NT2/D1 (cell line): ENCODE measurements around the gene IGFBP1.

ENCODE experiments used
- DNase-seq: peaks from one replicate; pipeline ENCODE4 v3.0.0-alpha.2; 2011; ENCODE audit warnings: low read depth, low spot score
- H3K27me3 ChIP-seq: 2 replicates; pipeline ENCODE4 v1.6.0; 2011; ENCODE audit warnings: mild to moderate bottlenecking; ENCODE audit not compliant: insufficient read length, insufficient read depth
- H3K36me3 ChIP-seq: 2 replicates; pipeline ENCODE4 v1.6.1; 2011; ENCODE audit warnings: mild to moderate bottlenecking, low read length, mixed read lengths; ENCODE audit not compliant: insufficient read depth, insufficient read length
- H3K4me1 ChIP-seq: 2 replicates; pipeline ENCODE4 v1.5.1; 2011; ENCODE audit not compliant: insufficient read depth, insufficient read length
- H3K4me3 ChIP-seq: 2 replicates; pipeline ENCODE4 v1.5.1; 2011; ENCODE audit warnings: low read depth; ENCODE audit not compliant: insufficient read length
- H3K9ac ChIP-seq: 2 replicates; pipeline ENCODE4 v1.6.0; 2011; ENCODE audit warnings: low read depth; ENCODE audit not compliant: insufficient read length
- H3K9me3 ChIP-seq: 2 replicates; pipeline ENCODE4 v1.5.1; 2011; ENCODE audit warnings: mild to moderate bottlenecking, low read length; ENCODE audit not compliant: insufficient read depth
- SUZ12 ChIP-seq: IDR thresholded peaks from 2 replicates; pipeline ENCODE4 v1.6.1; 2011; ENCODE audit not compliant: insufficient read length, insufficient read depth; ENCODE audit errors: extremely low read depth
- YY1 ChIP-seq: IDR thresholded peaks from 2 replicates; pipeline ENCODE4 v1.6.1; 2011; ENCODE audit not compliant: insufficient read length, insufficient read depth
- ZNF274 ChIP-seq: IDR thresholded peaks from 2 replicates; pipeline ENCODE4 v1.6.1; 2011; ENCODE audit warnings: mild to moderate bottlenecking, low read depth, low read length

The IGFBP1 gene

DNA sequence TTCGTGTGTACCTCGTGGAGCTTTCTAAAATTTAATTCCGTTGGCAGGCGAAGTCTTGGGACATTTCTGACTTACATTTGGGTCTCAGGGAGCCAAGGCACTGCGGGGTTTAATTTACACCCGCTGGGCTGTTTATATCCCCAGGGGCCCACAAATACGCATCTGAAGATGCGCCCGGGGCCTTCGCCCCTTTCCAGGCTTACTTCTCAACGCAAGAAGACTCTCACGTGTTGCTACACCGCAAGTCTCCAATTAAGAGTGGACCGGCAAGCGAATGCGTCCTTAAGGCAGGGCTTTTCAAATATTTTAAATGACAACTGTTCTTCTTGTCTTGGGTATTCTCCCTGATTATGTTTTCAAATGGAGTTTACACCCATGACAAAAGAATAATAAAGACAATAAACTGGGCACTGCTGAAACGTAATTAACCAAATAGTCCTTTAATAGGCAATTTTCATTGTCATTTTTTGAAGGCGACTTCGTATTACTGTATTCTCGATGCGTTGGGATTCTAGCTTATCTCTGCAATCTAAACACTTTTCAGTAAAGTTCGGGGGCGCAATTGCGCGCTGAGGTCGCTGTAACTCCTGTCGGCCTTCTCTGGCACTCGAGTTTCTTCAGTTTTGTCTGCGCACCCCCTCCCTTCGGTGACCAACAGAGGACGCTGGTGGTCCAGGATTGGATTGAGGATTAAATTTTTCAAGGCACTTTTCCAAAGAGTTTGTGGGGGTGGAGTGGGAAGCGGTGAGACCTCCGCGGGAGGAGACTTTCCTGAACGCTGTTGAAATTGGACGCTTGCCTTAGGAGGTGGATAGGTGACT lies 33.6 kb downstream of the IGFBP1 start:
- H3K9ac ChIP-seq = peak overlapping the region; percentile 57
- no peaks in the 10 kb centered on the region for H3K9me3 ChIP-seq
- peak; percentile 84 for DNase-seq
- H3K27me3 ChIP-seq = peaks cover 57% of the 10 kb centered on the region
- peaks cover 3% of the 10 kb centered on the region for H3K36me3 ChIP-seq
- peaks cover 6% of the 10 kb centered on the region for H3K4me1 ChIP-seq
- TF ChIP-seq SUZ12 (no peak), YY1 (no peak), ZNF274 (no peak)
- peak overlapping the region; percentile 62 for H3K4me3 ChIP-seq

GRCh38 chr7:45922810-45923209 lies 34.5 kb downstream of the IGFBP1 start:
- H3K9me3 ChIP-seq = no peaks in the 10 kb centered on the region
- peaks cover 53% of the 10 kb centered on the region for H3K27me3 ChIP-seq
- TF ChIP-seq SUZ12 = no peak
- TF ChIP-seq YY1 = no peak
- no peak for TF ChIP-seq ZNF274
- peak overlapping the region; percentile 23 for H3K4me3 ChIP-seq
- H3K9ac ChIP-seq = peak overlapping the region; percentile 13
- no peak for DNase-seq
- peaks cover 6% of the 10 kb centered on the region for H3K4me1 ChIP-seq
- H3K36me3 ChIP-seq = no peaks in the 10 kb centered on the region

- no peak overlapping the region for H3K4me3 ChIP-seq
- no peaks in the 10 kb centered on the region for H3K36me3 ChIP-seq
- H3K9ac ChIP-seq = no peak overlapping the region
- TF ChIP-seq YY1 (no peak), ZNF274 (no peak), SUZ12 (no peak)
- peaks cover 48% of the 10 kb centered on the region for H3K27me3 ChIP-seq
- peaks cover 6% of the 10 kb centered on the region for H3K4me1 ChIP-seq
- no peak for DNase-seq
- H3K9me3 ChIP-seq = no peaks in the 10 kb centered on the region
These were observed 35.0 kb downstream of the IGFBP1 start for GRCh38 chr7:45923290-45923689.

DNA sequence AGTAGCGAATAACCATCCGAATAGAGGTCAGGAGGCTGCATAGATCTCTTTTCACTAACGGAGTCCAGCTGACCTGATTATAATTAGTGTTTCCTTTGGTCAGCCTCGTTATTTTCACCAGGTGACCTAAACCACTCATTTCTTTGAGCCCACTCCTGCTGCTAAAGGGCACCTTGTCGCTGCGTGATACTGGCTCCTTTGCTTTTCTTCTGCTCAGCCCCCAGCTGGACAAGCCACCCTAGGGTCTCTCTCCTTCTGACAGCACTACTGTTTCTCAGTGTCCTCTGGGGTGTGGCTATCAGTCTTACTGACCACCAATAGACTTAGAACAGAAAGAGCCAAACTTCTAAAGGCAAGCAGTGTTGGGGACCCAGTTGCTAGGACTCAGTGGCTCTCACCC lies 35.5 kb downstream of the IGFBP1 start:
- no peak for TF ChIP-seq YY1
- H3K36me3 ChIP-seq = no peaks in the 10 kb centered on the region
- H3K9ac ChIP-seq = no peak overlapping the region
- no peak overlapping the region for H3K4me3 ChIP-seq
- DNase-seq = no peak
- H3K27me3 ChIP-seq = peaks cover 43% of the 10 kb centered on the region
- peaks cover 6% of the 10 kb centered on the region for H3K4me1 ChIP-seq
- no peaks in the 10 kb centered on the region for H3K9me3 ChIP-seq

GRCh38 chr7:45924283-45924682 lies 36.0 kb downstream of the IGFBP1 start:
- TF ChIP-seq YY1 = no peak
- no peak for TF ChIP-seq ZNF274
- no peak for TF ChIP-seq SUZ12
- Histone ChIP-seq H3K9ac (no peak overlapping the region), H3K4me1 (peaks cover 6% of the 10 kb centered on the region), H3K4me3 (no peak overlapping the region), H3K36me3 (no peaks in the 10 kb centered on the region), H3K9me3 (no peaks in the 10 kb centered on the region), H3K27me3 (peaks cover 38% of the 10 kb centered on the region)
- DNase-seq = no peak

GRCh38 chr7:45927721-45928120 lies 39.4 kb downstream of the IGFBP1 start:
- no peak overlapping the region for H3K9ac ChIP-seq
- H3K9me3 ChIP-seq = no peaks in the 10 kb centered on the region
- no peaks in the 10 kb centered on the region for H3K36me3 ChIP-seq
- no peak overlapping the region for H3K4me3 ChIP-seq
- peaks cover 6% of the 10 kb centered on the region for H3K4me1 ChIP-seq
- DNase-seq = no peak
- H3K27me3 ChIP-seq = peaks cover 4% of the 10 kb centered on the region
- no peak for TF ChIP-seq SUZ12
- TF ChIP-seq YY1 = no peak
- TF ChIP-seq ZNF274 = no peak

DNA sequence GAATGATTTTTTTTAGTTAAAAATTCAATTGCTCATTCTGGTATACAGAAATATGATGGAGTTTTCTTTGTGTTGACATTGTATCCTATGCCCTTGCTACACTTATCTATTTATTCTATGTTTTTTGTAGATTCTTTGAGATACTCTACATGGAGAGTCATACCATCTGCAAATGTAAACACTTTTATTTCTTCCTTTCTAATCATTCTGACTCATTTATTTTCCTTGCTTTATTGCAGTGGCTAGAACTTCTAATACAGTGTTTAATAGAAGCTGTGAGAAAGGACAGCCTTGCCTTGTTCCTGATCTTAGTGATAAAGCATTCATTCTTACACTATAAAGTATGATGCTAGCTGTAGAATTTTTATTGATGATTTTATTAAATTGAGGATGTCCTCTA lies 42.7 kb downstream of the IGFBP1 start:
- no peaks in the 10 kb centered on the region for H3K27me3 ChIP-seq
- no peak for DNase-seq
- H3K9me3 ChIP-seq = no peaks in the 10 kb centered on the region
- H3K36me3 ChIP-seq = no peaks in the 10 kb centered on the region
- no peak overlapping the region for H3K4me3 ChIP-seq
- no peak overlapping the region for H3K9ac ChIP-seq
- no peak for TF ChIP-seq SUZ12
- no peaks in the 10 kb centered on the region for H3K4me1 ChIP-seq
